GM18499 (cell line): ENCODE results near the gene LMO7.

ENCODE experiments used
- ATAC-seq: cut with Tn5 transposase; IDR thresholded peaks from one replicate; pipeline ENCODE4 v1.9.1; 2021; ENCODE audit warnings: moderate number of reproducible peaks; ENCODE audit not compliant: insufficient read depth, unreplicated experiment

The LMO7 gene

GRCh38 chr13:75635828-75636435, at the start of gene LMO7:
LMO7 (plus strand) TSS chr13:75636330; CDS start chr13:75636658, 328 bp downstream.
- peak; percentile 26 for ATAC-seq

DNA sequence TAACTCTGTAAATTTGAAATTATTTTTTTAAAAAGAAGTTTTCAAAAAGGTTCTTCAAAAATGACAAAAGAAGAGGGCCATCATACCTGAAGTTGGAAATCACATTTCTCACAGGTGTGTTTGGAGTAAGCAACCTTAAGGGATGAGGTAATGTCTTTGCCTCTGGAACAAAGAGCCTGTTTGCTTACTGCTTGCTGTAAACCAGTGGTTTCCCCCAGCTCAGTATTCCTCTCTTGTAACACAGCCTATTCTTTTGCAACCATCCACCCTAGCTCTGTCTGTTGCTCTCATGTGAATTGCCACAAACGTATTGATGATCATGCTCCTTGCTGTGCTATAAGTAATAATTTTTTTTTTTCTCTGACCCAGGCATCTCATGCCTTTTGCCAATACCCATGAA, 48.5 kb upstream of the LMO7 start:
- ATAC-seq: no peak

DNA sequence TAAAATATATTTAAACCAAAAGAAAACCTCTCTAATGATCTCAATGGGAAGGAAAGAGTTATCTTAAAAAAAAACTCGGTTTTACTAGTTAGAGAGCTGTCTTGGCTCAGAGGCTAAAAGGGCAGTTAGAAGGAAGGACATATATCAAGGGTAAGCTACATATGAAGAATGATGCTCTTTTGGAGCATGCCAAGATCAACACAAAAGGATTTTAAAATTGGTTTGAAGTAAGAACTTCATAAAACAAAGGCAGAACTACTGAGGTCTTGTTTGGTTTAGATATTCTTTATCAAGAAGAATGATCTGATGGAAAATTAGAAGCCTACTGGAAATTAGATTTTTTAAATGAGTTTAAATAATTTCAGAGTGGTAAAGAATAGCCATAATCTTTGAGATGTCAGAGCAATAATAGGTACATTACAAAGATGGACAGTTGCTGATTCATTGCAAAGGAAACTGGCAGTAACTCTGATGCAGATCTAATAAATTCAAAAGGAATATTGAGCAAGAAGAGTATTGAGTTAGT, 39.4 kb upstream of the LMO7 start:
- ATAC-seq: no peak

- ATAC-seq: no peak
Observed at GRCh38 chr13:75600371-75600770, 35.8 kb upstream of the LMO7 start.

GRCh38 chr13:75603038-75603437, 33.1 kb upstream of the LMO7 start:
- no peak for ATAC-seq

GRCh38 chr13:75607447-75607846, 28.7 kb upstream of the LMO7 start:
- ATAC-seq: no peak

GRCh38 chr13:75610466-75610865, 25.7 kb upstream of the LMO7 start:
- no peak for ATAC-seq

DNA sequence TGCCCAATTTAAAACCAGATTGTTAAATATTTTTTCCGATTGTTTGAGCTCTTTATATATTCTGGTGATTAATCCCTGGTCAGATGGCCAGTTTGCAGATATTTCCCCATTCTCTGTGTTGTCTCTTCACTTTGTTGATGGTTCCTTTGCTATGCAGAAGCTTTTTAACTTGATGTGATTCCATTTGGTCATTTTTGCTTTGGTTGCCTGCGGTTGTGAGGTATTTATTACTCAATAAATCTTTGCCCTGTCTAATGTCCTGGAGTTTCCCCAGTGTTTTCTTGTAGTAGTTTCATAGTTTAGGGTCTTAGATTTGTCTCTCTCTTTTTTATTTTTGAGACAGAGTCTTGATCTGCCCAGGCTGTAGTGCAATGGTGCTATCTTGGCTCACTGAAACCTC, 23.8 kb upstream of the LMO7 start:
- no peak for ATAC-seq

- no peak for ATAC-seq
Observed at GRCh38 chr13:75617230-75617629, 18.9 kb upstream of the LMO7 start.

DNA sequence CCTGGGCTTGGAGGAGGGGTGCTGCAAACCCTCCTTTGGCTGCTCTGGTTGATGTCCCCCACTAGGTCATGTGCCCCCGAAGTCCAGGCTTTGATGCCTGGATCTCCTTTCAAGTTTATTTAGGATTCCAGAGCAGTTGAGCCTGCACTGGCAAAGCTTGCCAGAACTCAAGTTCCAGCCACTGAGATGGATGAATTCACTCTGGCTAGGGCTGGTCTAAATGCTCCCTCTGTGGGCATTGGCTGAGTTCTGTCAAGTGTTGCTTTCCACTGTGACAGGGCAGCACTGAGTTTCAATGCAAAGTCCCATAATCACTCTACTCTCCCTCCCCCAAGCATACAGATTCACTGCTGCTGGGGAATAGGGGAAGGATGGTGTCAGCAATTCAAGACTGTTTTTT, 17.8 kb upstream of the LMO7 start:
- ATAC-seq: no peak

DNA sequence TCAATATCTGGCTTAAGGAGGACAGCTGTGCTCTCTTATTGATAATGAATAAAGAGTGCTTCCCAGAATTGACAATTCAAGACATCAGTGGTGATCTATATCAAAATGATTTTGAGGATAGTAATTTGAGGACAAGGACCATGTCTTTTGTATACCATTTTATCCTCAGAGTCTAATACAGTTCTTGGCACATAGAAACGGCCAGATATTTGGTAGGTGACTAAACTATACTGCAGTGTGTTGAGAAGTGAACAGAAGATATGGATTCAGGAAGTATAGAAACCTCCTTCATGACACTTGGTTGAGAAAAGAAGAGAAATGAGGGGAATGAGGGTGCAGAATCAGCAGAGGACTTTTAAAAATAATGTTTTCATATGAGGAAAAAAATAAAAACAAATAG, 16.1 kb upstream of the LMO7 start:
- ATAC-seq: no peak

DNA sequence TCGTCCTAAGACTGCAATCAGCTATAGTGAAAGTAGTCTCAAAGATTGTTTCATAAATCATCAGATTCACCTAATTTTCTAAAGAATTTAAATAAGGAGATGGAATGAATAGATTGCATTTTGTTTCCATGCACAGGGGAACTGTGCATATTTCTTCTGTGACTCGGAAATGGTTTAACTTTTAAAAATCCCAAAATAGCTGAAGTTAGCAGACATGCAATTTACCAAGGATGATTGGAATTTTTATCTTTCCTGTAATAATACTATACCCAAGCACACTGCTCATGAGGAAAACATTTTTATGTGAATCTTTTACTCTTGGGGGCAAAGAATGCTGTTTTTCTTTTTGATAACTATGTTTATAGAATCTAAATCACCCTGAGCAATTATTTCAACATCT, 15.0 kb upstream of the LMO7 start:
- no peak for ATAC-seq

GRCh38 chr13:75628801-75629200, 7.3 kb upstream of the LMO7 start:
- no peak for ATAC-seq

DNA sequence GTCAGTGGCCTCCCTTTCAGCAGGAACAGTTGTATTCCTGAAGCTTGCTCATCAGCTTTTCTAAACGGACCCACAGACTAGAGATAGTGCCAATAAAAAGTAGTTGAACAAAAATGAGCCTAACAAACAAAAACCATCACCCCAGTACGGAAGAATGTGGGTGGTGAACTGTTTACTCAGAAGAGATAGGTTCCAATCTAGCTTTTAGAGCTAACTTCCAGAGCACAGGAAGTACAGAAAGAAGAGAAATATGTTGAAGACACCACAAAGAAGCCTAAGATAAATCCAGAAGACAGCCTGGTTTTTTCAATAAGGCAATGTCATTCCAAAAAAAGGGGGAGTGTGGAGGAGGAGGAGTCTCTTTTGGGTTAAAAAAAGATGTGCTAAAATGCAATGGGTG, 2.8 kb upstream of the LMO7 start:
- no peak for ATAC-seq

GRCh38 chr13:75635101-75635827, 866 bp upstream of the LMO7 start:
- ATAC-seq: no peak

DNA sequence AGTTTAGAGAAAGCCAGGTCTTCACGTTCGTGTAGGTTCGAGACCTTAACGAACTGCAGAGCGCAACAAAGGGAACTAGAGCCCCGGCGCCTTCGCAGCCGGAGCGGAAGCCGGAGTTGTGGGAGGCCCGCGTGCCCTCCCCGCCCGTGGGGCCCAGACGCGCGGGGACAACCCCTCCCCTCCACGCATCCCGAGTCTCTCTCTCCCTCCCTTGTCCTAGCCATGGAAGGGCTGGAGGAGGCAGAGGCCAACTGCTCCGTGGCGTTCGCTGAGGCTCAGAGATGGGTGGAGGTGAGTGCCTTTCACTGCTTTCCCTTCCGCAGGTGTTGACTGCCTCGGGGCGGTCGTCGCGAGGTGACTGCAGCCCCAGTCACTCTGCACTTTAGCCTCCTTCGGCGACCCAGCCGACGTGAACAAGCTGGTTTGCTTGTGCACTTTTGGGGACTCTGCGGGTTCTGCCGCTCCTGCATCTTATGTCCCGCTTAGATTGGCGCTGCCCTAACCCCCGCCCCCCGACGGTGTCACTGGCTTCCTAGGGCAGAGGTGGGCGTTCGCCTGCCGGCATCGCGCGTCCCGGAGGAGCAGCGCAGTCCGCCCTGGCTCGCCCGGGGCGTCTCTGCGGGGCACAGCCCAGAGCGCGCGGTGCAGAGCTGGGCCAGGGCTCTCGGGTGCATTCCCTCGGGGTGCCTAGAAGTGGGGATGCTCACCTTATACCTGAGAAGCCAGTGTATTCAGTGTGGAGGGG, 478 bp downstream of the LMO7 start:
- ATAC-seq: peak; percentile 42

DNA sequence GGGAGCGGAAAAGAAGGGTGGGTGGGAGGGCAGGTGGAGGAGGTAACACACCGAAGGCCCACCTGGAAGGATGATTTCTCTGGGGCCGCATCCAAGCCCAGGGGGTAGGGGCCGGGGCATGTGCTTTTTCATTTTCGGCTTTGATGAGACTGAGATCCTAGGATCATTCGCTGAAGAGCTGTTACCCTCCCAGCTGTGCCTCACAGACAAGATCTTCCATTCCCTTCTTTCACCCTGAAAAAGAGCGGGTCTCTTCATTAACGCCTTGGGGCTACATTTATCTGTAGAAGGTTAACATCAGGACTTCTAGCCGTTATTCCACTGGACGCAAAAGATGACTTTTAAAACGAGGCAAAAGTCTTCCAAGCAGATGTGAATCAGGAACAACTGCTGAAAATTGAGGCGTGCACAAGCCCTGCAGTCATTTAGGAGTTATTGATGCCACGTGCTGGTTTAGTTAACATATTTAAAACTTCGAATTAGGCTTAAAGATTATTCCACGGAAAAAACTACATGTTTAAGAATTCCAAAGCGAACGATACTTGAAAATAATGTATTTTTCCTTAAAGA, 1.1 kb downstream of the LMO7 start:
- no peak for ATAC-seq

- no peak for ATAC-seq
Observed at GRCh38 chr13:75639454-75639853, 3.3 kb downstream of the LMO7 start.

DNA sequence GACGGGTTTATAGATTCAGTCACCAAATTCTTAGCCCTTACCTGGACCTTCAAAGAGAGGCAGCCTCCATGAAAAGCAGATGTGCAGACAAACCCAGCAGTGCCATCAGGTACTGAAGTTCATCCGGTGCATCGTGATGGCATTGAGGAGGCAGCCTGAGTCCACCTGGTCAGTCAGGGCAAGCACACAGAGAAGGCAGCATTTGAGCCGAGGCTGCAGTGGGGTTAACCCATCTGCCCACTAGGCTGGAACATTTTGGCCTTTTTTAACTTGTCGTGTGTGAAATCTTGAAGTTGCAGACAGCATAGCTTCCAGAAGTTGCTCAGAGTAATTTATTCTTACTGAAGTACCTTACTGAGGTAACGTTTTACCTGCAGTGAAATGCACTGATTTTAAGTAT, 4.9 kb downstream of the LMO7 start:
- ATAC-seq: no peak

DNA sequence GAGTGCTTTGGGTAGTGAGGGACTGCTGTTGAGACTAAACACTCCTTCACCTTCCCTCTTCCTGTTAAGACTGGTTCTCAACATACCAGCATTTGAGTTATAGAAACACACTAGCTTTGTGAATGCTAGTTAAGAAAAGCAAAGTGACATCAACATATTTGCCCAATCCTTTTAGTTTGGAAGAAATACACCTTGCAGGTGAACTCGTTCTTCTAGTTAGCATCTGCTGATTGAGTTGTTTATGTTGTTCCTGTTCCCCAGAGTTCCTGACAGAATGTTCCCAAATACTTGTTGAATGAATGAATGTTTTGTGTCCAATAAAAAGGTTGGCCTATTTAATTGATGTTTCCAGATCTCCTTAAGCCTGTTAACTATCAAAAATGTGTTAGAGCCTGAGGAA, 7.1 kb downstream of the LMO7 start:
- ATAC-seq: no peak

GRCh38 chr13:75643693-75644092, 7.6 kb downstream of the LMO7 start:
- no peak for ATAC-seq
